ENCODE results near the gene METAP1.
"Not testable (repeated sequence)": the region's sequence is repeated elsewhere in the genome, so short reads cannot be mapped to it uniquely, and the experiment has no call there.

METAP1 gene

GRCh38 chr4:99090481-99091215 lies 95.1 kb downstream of the METAP1 start:
- TF ChIP-seq CTCF (IDR thresholded peaks at IDR 0.05; ENCODE audit: low read length, missing control alignments) = no peak
- H3K4me3 ChIP-seq (replicated peaks; ENCODE audit: low read depth, low read length) = peak overlapping the region; percentile 91
- peak; percentile 41 for DNase-seq (ENCODE audit: low read depth)

GRCh38 chr4:99091216-99091575 lies 95.7 kb downstream of the METAP1 start:
- no peak overlapping the region for H3K4me3 ChIP-seq (replicated peaks; ENCODE audit: low read depth, low read length)
- TF ChIP-seq CTCF (IDR thresholded peaks at IDR 0.05; ENCODE audit: low read length, missing control alignments) = no peak
- DNase-seq (ENCODE audit: low read depth) = no peak

GRCh38 chr4:99091841-99092240 lies 96.3 kb downstream of the METAP1 start:
- not testable (repeated sequence) for H3K4me3 ChIP-seq (replicated peaks; ENCODE audit: low read depth, low read length)

GRCh38 chr4:99099311-99099710 lies 103.8 kb downstream of the METAP1 start:
- DNase-seq (ENCODE audit: low read depth) = no peak
- H3K4me3 ChIP-seq (replicated peaks; ENCODE audit: low read depth, low read length) = no peak overlapping the region
- TF ChIP-seq CTCF (IDR thresholded peaks at IDR 0.05; ENCODE audit: low read length, missing control alignments) = no peak

More at GRCh38 chr4:99091841-99092240, 96.3 kb downstream of the METAP1 start:
- not testable (repeated sequence) for DNase-seq (ENCODE audit: low read depth)

- DNase-seq (ENCODE audit: low read depth); H3K4me3 ChIP-seq (replicated peaks; ENCODE audit: low read depth, low read length): not testable (repeated sequence)
These were observed 104.3 kb downstream of the METAP1 start for GRCh38 chr4:99099814-99100213.

- no peak overlapping the region for H3K4me3 ChIP-seq (replicated peaks; ENCODE audit: low read depth, low read length)
- DNase-seq (ENCODE audit: low read depth) = no peak
- TF ChIP-seq CTCF (IDR thresholded peaks at IDR 0.05; ENCODE audit: low read length, missing control alignments) = no peak
These were observed 105.4 kb downstream of the METAP1 start for GRCh38 chr4:99100876-99101275.

- no peak overlapping the region for H3K4me3 ChIP-seq (replicated peaks; ENCODE audit: low read depth, low read length)
- DNase-seq (ENCODE audit: low read depth) = no peak
- TF ChIP-seq CTCF (IDR thresholded peaks at IDR 0.05; ENCODE audit: low read length, missing control alignments) = no peak
These were observed 107.1 kb downstream of the METAP1 start for GRCh38 chr4:99102634-99103033.

GRCh38 chr4:99103166-99103565 lies 107.6 kb downstream of the METAP1 start:
- no peak for TF ChIP-seq CTCF (IDR thresholded peaks at IDR 0.05; ENCODE audit: low read length, missing control alignments)
- DNase-seq (ENCODE audit: low read depth) = no peak
- no peak overlapping the region for H3K4me3 ChIP-seq (replicated peaks; ENCODE audit: low read depth, low read length)
